HG03354 (cell line): ENCODE measurements around the gene SELENON.

ENCODE experiments used
- ATAC-seq: cut with Tn5 transposase; IDR thresholded peaks from one replicate; pipeline ENCODE4 v1.9.1; 2021; ENCODE audit warnings: mild to moderate bottlenecking; ENCODE audit not compliant: unreplicated experiment, poor library complexity, severe bottlenecking

SELENON gene

GRCh38 chr1:25799935-25800702 lies at the start of gene SELENON:
SELENON (plus strand) TSS chr1:25800193; CDS start chr1:25800231, 38 bp downstream.
- no peak for ATAC-seq

- no peak for ATAC-seq
Observed at GRCh38 chr1:25750923-25751605, 48.9 kb upstream of the SELENON start.

- ATAC-seq: no peak
Observed at GRCh38 chr1:25754470-25755181, 45.4 kb upstream of the SELENON start.

GRCh38 chr1:25755475-25756125 lies 44.4 kb upstream of the SELENON start:
- ATAC-seq: no peak

- ATAC-seq: no peak
Observed at GRCh38 chr1:25756215-25756614, 43.8 kb upstream of the SELENON start.

GRCh38 chr1:25757151-25757845 lies 42.7 kb upstream of the SELENON start:
- no peak for ATAC-seq

- no peak for ATAC-seq
Observed at GRCh38 chr1:25757846-25758185, 42.2 kb upstream of the SELENON start.

- ATAC-seq: no peak
Observed at GRCh38 chr1:25758466-25759070, 41.4 kb upstream of the SELENON start.

GRCh38 chr1:25760122-25760719 lies 39.8 kb upstream of the SELENON start:
- ATAC-seq: no peak

GRCh38 chr1:25760871-25761270 lies 39.1 kb upstream of the SELENON start:
- ATAC-seq: no peak

- no peak for ATAC-seq
Observed at GRCh38 chr1:25763493-25763892, 36.5 kb upstream of the SELENON start.

GRCh38 chr1:25765136-25765922 lies 34.7 kb upstream of the SELENON start:
- ATAC-seq: no peak

GRCh38 chr1:25765923-25766589 lies 33.9 kb upstream of the SELENON start:
- ATAC-seq: no peak

- ATAC-seq: no peak
Observed at GRCh38 chr1:25766721-25767436, 33.1 kb upstream of the SELENON start.

GRCh38 chr1:25767437-25767770 lies 32.6 kb upstream of the SELENON start:
- no peak for ATAC-seq

GRCh38 chr1:25768999-25769398 lies 31.0 kb upstream of the SELENON start:
- ATAC-seq: no peak
